ENCODE results near the gene RANGAP1.
"Not testable (repeated sequence)": the region's sequence is repeated elsewhere in the genome, so short reads cannot be mapped to it uniquely, and the experiment has no call there.

Gene RANGAP1

DNA sequence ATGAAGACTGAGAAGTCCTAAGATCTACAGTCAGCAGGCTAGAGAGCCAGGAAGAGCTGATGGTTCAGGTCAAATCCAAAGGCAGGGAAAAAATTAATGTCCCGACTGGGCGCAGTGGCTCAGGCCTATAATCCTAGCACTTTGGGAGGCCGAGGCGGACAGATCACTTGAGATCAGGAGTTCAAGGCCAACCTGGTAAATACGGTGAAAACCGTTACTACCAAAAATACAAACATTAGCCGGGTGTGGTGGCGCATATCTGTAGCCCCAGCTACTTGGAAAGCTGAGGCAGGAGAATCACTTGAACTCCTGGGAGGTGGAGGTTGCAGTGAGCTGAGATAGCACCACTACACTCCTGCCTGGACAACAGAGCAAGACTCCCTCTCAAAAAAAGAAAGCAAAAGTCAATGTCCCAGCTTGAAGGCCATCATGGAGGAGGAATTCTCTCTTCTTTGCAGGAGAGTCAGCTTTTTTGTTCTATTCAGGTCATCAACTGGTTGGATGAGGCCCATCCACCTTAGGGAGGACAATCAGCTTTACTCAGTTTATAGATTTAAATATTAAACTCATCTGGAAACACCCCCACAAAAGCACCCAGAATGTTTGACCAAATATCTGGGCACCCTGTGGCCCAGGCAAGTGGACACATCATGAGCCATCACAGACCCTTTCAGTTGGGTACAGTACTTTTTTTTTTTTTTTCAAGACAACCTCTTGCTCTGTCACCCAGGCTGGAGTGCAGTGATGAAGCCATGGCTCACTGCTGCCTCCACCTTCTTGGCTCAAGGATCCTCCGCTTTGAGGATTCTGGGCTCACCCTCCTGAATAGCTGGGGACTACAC lies 11.1 kb upstream of the RANGAP1 start:
- no peak for DNase-seq

DNA sequence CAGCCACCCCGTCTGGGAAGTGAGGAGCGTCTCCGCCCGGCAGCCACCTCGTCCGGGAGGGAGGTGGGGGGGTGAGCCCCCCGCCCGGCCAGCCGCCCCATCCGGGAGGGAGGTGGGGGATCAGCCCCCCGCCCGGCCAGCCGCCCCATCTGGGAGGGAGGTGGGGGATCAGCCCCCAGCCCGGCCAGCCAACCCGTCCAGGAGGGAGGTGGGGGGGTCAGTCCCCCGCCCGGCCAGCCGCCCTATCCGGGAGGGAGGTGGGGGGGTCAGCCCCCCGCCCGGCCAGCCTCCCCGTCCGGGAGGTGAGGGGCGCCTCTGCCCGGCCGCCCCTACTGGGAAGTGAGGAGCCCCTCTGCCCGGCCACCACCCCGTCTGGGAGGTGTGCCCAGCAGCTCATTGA lies 8.8 kb upstream of the RANGAP1 start:
- DNase-seq, result not testable (repeated sequence)

DNA sequence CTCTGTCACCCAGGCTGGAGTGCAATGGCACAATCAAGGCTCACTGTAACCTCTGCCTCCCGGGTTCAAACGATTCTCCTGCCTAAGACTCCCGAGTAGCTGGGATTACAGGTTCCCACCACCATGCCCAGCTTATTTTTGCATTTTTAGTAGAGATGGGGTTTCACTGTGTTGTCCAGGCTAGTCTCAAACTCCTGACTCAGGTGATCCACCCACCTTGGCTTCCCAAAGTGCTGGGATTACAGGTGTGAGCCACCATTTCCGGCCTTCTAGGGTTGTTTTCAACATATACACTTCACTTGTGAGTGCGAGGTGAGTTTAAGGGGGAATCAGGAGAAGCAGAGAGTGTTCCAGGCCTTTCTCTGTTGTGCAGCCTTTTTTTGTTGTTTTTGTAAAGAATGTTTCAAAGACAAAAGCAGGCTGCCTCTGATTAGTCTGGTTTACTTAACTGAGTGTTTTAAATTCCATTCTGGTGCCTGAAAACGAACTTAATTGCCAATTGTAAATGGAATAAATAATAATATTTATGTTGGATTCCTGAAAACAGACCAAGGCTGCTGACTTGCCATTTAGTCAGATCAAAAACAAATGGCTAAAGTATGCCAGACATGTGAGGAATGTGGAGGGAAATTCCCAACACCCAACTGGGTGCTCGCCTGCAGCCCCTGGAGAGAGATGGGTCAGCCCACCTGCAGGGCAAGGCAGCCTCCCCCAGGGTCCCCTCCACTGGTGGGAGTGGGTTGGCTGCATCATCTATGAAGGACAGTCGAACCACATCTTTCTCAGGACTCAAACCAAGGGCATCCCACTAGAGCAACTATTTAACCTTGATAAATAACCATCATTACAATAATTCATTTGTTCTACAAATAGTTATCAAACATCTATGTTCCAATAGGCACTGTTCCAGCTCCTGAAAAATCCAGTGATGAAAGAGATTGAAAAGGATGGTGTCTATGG lies 4.6 kb upstream of the RANGAP1 start:
- DNase-seq, result no peak

DNA sequence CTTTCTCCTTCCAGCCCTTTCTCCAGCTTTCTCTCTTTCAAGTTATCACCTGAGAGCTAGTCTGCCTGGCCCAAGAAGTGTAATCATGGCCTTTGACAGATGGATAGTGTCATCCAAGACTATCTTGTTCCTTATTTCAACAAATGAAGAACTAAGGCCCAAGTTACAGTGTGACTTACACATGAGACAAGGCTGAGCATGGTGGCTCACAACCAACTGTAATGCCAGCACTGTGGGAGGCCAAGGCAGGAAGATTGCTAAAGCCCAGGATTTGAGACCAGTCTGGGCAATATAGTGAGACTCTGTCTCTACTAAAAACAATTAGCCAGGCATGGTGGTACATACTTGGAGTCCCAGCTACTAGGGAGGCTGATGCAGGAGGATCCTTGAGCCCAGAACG lies 3.7 kb upstream of the RANGAP1 start:
- no peak for DNase-seq

DNA sequence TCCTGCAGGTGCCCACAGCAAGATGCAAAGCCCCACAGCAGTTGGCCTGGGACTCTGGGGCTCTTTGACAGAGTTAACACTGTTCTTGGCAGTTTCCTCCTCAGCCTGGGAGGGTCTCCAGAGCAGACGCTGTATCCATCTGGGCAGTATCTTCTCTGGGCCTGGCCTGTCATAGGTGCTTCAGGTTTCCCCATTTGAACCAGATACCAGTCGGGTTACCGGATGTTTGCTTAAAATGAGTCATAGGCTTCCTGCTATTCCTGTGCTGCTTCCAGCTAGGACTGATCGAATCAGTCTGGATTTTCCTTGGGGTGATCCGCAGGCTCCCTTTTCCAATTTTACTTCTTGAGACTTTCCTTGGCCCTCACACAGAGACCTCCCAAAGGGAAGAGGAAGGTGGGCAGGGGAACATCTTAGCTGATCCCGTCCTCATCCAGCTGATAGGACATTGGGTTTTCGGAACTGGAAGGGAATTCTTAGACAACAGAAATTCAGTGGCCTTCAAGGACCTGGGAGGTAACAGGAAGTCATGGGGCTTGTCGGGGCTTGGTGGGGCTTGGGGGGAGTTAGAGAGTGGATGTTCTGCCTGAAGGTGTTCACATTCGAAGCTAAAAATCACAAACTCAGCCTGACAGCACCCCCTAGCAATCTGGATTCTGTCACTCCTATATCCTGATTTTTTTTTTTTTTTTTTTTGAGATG lies 2.4 kb upstream of the RANGAP1 start:
- DNase-seq, result no peak

DNA sequence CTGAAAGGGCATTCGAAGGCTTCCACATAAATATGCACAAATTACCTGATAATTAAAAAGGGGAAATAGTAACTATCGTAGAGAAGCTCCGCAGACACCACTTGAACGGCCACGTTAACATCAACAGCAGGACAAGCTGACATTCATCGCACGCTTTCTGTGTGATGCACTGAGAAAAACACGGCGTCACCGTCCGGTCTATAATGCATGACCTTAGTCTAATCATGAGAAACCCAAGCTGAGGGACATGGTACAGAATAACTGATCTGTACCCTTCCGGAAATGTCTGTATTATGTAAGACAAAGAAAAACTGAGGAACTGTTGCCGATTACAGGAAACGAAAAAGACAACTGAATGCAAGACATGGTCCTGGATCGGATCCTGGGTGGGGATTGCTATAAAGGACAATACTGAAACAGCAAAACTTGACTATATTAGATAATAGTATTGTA lies 678 bp upstream of the RANGAP1 start:
- DNase-seq, result no peak

DNA sequence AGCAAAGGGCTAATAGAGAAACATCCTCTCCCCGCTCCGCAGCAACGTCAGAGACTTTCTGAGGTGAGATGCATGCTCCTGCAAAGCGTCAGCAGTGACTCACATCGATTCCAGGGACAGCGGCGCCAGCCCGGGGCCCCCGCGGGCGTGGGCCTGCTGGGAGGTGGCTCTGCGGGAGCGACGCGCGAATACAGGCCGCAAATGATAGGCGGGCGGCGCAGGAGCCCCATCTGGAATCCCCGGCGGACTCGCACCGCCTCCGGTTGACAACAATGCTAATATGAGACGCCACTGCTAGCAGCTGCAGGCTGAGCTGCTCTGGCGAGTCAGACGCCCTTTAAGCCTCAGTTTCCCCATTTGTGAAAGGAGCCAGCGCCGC lies 557 bp downstream of the RANGAP1 start:
- DNase-seq, result no peak

DNA sequence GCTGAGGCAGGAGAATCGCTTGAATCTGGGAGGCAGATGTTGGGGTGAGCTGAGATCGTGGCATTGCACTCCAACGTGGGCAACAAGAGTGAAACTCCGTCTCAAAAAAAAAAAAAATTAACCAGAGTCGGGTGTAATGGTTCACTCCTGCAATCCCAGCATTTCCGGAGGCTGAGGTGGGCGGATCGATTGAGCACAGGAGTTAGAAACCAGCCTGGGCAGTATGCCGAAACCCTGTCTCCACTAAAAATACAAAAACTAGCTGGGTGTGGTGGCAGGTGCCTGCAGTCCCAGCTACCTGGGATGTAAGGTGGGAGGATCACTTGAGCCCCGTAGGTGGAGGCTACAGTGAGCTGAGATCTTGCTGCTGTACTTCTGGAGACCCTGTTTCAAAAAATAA lies 1.5 kb downstream of the RANGAP1 start:
- DNase-seq, result no peak

DNA sequence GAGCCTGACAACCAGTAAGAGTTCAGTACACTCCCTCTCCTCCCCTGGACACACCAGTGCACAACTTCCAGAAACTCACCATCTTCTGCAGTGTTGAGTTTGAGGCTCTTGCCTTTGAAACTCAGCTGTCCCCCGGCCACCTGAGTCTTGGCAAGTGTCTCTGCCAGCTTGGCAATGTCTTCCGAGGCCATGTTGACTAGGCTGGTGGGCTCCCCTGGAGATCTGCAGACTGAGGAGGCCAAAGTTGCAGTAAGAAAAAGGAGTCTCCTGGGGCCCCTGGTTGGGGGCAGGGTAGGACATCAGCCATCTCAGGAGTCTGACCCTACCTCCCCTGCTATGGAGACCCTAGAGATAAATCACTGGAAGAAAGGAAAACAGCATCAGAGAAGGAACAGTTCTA lies 5.1 kb downstream of the RANGAP1 start:
- no peak for DNase-seq

DNA sequence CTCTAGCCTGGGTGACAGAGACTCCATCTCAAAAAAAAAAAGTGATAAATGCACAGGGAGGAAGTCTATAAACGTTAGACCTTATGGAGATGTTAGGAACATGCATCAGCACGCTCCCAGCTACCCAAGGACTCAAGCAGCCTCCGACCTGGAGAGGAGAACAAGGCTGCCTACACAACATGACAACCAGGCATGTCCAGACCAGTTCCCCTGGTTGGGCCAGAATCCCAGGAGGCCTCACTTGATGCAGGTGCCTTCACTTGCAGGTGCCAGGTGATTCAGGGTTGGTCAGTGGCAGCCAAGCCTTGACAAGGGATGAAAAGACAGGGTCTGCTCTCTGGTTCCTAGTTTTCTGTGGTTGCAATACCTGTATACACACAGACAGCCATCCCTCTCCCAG lies 5.9 kb downstream of the RANGAP1 start:
- peak; percentile 2 for DNase-seq

DNA sequence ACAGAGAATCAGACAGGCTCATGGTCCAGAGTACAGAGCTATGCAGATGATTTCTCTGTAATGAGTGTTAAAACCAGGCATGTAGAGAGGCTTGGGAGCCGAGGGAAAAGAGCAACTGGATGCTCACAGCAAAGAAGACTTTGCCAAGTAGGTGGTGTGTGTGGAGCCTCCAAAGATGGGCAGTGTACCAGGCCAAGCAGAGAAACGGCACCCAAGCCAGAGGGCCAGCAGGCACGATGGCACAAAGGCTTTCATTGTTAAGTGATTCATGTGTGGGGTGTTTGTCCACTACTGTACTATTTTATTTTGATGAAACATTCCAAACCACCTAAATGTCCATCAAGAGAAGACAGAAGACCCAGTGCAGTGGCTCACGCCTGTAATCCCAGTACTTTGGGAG lies 11.1 kb downstream of the RANGAP1 start:
- no peak for DNase-seq

DNA sequence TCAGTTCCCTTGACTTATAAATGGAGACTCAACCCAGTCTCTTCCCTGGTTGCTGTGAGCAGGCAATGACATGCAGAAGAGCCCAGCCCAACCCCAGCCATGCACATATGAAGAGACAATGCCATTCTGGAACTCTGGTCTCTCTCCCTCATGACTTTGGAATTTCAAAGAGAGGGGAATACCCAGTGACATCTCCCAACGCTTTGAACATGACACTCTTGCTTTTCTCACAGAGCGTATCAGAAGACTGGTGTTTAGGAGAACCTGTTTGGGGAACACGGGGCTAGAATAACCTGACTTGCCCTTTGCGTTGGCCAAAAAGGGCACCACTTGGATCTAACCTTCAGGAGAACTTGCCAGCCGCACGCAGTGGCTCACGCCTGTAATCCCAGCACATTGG lies 12.9 kb downstream of the RANGAP1 start:
- DNase-seq, result no peak

DNA sequence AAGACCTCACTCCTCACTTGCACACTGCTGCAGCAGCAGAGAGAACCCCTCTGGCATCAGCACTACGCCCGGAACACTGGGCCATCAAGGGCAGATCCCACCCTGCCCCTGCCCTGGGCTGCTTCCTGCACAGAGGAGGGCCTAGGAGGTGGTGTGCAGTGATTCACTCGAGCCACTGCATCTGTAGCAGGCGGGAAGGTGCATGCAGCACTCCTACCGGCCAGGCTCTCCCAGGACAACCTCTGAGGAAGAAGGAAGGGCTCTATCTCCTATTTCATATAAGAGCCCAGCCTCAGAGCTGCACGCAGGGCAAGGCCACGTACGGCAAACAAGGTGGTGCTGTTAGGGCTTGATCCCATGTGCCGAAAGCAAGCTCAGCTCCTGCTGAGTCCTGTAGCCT lies 14.2 kb downstream of the RANGAP1 start:
- no peak for DNase-seq

DNA sequence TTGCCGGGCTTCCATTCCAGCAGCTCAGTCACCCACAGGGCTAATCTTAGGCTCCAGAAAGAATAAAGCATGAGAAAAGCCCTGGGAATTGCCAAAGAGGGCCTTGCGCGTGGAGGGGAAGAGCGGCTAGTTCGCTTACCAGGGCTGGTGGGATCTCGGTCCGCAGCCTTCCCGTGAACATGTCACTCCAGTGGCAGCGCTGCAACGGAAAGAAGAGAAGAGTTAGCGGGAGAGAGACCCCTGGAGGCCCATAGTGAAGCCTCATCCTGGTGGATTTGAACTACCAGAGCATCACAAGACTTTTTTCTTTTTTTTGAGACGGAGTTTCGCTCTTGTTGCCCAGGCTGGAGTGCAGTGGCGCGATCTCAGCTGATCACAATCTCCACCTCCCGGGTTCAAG lies 18.0 kb downstream of the RANGAP1 start:
- no peak for DNase-seq

DNA sequence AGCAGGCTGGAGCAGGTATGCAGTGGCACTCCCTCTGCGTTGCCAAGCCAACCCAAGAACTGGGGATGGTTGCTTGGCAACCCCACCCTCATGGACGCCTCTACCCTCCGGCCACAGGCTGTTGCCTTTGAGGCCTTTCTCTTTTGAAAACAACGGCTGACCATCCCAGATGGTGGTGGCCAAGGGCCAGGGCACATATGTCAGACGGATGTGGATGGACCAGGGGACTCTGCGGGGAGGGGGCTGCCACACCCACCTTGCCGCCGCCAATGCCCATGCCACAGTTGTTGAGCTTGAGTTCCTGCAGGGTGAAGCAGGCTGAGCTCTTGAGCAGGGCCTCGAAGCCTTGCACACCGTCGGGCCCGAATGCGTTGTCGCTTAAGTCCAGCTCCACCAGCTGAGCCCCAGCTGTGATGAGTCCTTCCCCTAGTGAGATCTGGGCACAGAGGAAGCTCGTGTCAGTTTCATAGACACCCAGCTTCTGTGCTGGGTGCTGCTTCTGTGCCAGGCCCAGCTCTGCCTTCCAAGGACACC lies 21.5 kb downstream of the RANGAP1 start:
- DNase-seq, result no peak

DNA sequence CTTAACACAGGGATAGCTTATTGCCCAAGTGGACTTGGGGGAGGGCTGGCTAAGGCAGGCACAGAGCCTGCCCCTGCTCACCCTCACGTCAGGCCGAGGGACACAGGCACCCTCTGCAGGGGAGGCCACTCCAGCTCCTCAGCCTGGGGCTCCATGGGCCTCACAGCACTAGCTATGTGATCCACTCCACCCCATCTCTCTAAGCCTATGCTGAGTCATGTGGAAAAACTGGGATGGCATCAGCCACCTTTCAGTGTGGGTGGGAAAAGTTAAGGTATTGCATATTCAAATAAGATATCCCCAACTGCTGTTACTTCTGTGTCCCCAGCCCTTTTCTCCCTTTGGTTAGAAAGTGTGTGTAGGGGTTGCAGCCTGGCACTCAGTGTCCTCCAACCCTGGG lies 22.3 kb downstream of the RANGAP1 start:
- no peak for DNase-seq

DNA sequence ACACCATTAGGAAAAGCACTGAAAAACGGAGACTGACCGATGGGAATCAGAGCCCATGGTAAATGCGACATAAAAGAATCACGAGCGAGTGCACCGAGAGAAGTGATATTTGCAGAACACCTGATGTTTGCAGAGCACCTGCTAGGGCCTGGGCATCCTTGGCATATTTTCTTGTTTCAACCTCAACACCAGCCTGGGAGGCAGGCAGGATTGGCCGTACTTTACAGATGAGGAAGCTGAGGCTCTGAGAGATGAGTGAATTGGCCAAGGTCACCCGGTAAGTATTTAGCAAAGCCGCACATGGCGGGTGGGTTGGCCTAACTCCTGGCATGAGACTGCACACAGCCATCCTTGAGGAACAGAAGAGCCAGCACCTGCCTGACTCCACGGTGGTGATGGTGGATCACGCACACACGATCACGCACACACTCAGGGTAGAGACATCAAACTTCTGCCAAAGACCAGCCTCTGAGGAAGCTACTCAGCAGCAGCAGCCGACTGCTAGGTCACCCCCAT lies 23.7 kb downstream of the RANGAP1 start:
- no peak for DNase-seq

DNA sequence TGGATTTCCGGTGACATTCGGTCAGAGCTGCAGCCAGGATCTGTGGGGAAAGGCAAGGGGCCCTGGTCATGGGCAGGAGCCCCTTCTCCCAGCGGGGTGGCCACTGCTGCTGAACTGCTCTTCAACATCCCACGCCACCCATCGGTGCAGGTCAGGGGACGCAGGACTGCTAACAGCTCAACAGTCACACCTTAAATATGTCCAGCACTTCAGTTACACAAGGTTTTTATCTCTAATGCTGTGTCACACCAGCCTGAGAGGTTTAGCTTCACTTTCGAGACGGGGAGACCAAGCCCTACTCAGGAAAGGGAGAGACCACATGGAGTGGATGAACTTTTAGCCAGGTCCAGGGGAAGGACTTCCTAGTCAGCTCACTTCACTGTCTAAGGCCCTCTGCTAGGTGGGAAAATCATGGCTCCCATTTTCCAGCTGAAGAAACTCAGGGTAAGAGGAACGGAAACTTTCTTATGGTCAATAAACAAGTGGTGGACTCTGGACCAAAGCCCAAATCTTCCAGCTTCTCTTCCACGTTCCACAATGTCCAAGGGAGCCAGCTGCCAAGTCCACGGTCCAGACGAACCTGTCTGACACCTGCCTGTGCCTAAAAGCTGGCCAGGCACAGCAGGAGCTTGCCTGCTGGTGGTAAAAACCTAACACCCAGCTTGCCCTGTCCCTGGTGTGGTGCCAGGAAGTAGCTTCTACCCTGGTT lies 24.3 kb downstream of the RANGAP1 start:
- DNase-seq, result no peak

DNA sequence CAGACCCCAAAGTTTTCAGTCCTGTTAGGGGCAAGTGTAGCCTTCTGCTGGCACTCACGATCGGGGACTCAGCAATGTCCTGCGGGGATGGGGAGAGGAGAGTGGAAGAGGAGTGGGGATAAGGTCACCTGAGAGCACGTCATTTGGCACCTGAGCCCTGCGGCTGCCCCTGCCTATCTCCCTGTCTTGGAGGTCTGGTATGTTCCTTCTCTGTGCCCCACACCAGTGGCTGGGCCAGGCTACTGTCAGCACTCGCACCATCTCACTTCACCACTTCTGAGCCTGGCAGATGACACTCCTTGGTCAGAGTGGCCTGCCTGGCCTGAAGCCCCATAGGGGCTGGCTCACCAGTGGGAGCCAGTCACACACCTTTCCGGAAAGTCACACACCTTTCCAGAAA lies 25.1 kb downstream of the RANGAP1 start:
- DNase-seq, result no peak

DNA sequence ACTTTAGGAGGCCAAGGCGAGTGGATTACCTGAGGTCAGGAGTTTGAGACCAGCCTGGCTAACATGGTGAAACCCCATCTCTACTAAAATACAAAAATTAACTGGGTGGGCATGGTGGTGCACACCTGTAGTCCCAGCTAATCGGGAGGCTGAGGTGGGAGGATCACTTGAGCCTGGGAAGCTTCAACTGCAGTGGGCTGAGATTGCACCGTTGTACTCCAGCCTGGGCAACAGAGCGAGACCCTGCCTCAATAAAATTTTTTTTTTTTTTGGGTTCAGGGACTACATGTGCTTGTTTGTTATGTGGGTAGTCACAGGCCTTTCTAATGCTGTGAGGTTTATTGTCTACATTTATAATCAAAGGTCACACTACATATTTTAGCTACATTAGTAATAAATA lies 26.2 kb downstream of the RANGAP1 start:
- DNase-seq, result not testable (repeated sequence)

DNA sequence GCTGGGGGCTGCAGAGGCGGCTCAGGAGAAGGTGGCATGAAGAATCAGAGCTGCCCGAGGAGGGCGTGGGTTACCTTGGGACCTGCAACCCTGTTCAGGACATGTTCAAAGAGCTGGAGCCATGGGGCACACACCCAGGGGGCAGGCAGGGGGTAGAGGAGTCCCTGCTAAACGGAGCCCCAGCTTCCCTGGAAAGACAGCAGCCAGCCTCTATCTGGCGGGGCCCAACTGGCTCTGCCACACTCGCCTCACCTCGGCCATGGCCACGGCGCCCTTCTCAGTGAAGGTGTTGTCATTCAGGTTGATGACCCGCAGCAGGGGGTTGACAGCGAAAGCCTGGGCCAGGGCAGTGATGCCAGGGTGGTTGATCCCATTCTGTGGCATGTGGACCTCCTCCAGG lies 28.3 kb downstream of the RANGAP1 start:
- no peak for DNase-seq
